ENCODE measurements around the gene XBP1. TPM values are rescaled to one million over a fixed set of nuclear protein-coding genes. Genes with fewer than 3 reads are reported as not detected.
"Not testable (repeated sequence)": the region's sequence is repeated elsewhere in the genome, so short reads cannot be mapped to it uniquely, and the experiment has no call there.

Gene XBP1
- total and polyA plus RNA-seq, 10 of the 15 experiments (the other 5 are each of a cell fraction or from before 2014, with no cell fraction given) = 44.5 to 313 (median 149) TPM

DNA sequence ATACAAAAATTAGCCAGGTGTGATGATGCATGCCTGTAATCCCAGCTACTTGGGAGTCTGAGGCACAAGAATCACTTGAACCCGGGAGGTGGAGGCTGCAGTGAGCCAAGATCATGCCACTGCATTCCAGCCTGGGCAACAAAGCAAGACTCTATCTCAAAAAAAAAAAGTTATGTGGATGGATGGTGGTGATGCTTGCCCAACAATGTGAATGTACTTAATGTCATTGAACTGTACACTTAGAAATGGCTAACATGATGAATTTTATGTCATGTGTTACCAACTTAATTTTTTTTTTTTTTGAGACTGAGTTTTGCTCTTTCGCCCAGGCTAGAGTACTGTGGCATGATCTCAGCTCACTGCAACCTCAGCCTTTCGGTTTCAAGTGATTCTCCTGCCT, 45.9 kb downstream of the XBP1 start:
- H3K4me3 ChIP-seq; in situ Hi-C loops (cut with MboI); SMC1A ChIA-PET (ENCODE audit: uncharacterized antibody, unreplicated experiment); H3K36me3 ChIP-seq (ENCODE audit: control insufficient read depth in 2 of 2, insufficient read depth in 2 of 2, low read length in 1 of 2); RAD21 ChIA-PET (ENCODE audit: unreplicated experiment); BruUV-seq (replicated peaks); H3K9ac ChIP-seq (ENCODE audit: control insufficient read depth, insufficient read depth, low read length); FAIRE-seq; H3K4me1 ChIP-seq (ENCODE audit: control insufficient read depth, insufficient read depth, low read length); H4K20me1 ChIP-seq (ENCODE audit: control insufficient read depth, insufficient read depth); ATAC-seq; intact Hi-C loops (cut with micrococcal nuclease; ENCODE audit: unreplicated experiment); H3K27me3 ChIP-seq (replicated peaks in 1 of 2; ENCODE audit: control insufficient read depth in 2 of 2, insufficient read depth in 2 of 2, low read length in 1 of 2); H3K79me2 ChIP-seq (ENCODE audit: control insufficient read depth, insufficient read depth, low read length); H2AFZ ChIP-seq (ENCODE audit: control insufficient read depth, low read depth, low read length); CTCF ChIA-PET; H3K9me3 ChIP-seq (replicated peaks; ENCODE audit: control insufficient read depth, insufficient read depth, low read length); DNase-seq (ENCODE audit: low read depth, low spot score); H3K4me2 ChIP-seq (ENCODE audit: control insufficient read depth, insufficient read depth); H3K27ac ChIP-seq (ENCODE audit: control insufficient read depth, insufficient read depth): not testable (repeated sequence)
- POLR2A ChIA-PET = interaction anchor here (0.6 kb wide), 1 partner anchor 57 kb away, joined by 3 read pairs; no protein-coding TSS in a partner anchor
- WGBS (ENCODE audit: insufficient coverage, insufficient replicate concordance, low lambda C conversion rate, missing lambda C conversion rate) = 100% methylated on average over 3 of the region's 3 CpGs

DNA sequence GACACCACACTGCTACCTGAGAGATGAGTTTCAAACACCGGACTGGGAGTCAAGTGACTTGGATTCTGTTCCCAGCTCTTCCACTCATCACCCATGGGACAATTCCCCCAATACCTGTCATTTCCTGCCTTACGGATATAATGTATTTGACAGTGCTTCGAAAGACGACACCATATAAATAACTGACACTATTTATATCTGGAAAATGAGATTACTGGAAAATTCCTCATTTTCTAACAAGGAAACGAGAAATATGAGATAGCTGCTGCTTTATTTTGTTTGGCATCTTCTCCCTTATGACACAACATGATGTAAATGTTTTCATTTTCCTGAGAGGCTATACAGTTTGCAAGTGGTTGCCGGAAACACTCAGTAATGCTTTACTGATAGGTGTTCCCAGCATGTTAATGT, 49.9 kb downstream of the XBP1 start:
- H3K4me1 ChIP-seq (ENCODE audit: control insufficient read depth, insufficient read depth, low read length) = peaks cover 13% of the 10 kb centered on the region; the same call in 1 of the 2 replicates
- H3K27ac ChIP-seq (ENCODE audit: control insufficient read depth, insufficient read depth) = no peak overlapping the region
- in situ Hi-C loops (cut with MboI) (no loop called here), intact Hi-C loops (cut with micrococcal nuclease; ENCODE audit: unreplicated experiment) (no loop called here)
- ChIA-PET SMC1A (ENCODE audit: uncharacterized antibody, unreplicated experiment) (interaction anchor here (2.9 kb wide), 1 partner anchor 11 kb away, joined by 22 read pairs; no protein-coding TSS in a partner anchor), POLR2A (interaction anchor here (2.6 kb wide), 1 partner anchor 10 kb away, joined by 9 read pairs; no protein-coding TSS in a partner anchor), RAD21 (ENCODE audit: unreplicated experiment) (interaction anchor here (0.6 to 1.2 kb wide), 3 partner anchors 10 to 290 kb away, joined by 3 to 4 read pairs (median 3); no protein-coding TSS in a partner anchor), CTCF (interaction anchor here (1.0 to 1.4 kb wide), 2 partner anchors 10 to 73 kb away, joined by 3 to 4 read pairs; no protein-coding TSS in a partner anchor)
- no peak for ATAC-seq
- H3K79me2 ChIP-seq (ENCODE audit: control insufficient read depth, insufficient read depth, low read length) = no peaks in the 10 kb centered on the region
- no peak overlapping the region for H3K9ac ChIP-seq (ENCODE audit: control insufficient read depth, insufficient read depth, low read length)
- no peaks in the 10 kb centered on the region; the same call in 2 of the 3 replicates for H3K9me3 ChIP-seq (replicated peaks; ENCODE audit: control insufficient read depth, insufficient read depth, low read length)
- no peak for FAIRE-seq
- peaks cover 0 to 21% of the 10 kb centered on the region in 2 experiments; a peak in 2 of 4 replicates for H3K36me3 ChIP-seq (ENCODE audit: control insufficient read depth in 2 of 2, insufficient read depth in 2 of 2, low read length in 1 of 2)
- no peaks in the 10 kb centered on the region for H3K27me3 ChIP-seq (replicated peaks in 1 of 2; ENCODE audit: control insufficient read depth in 2 of 2, insufficient read depth in 2 of 2, low read length in 1 of 2)
- TF ChIP-seq MTA2 (IDR thresholded peaks at IDR 0.05; ENCODE audit: low read depth) (no peak), BCL11A (IDR thresholded peaks at IDR 0.05; ENCODE audit: low read depth, low read length) (no peak), STAT3 (IDR thresholded peaks at IDR 0.05; ENCODE audit: low read depth, low read length) (no peak), SIX5 (IDR thresholded peaks at IDR 0.05; ENCODE audit: low read depth, low read length, severe bottlenecking) (no peak), TCF12 (IDR thresholded peaks at IDR 0.05; ENCODE audit: low read depth, low read length) (no peak), NRF1 (conservative IDR thresholded peaks at IDR 0.05; ENCODE audit: low read depth, low read length) (no peak), YY1 (IDR thresholded peaks at IDR 0.05; ENCODE audit: low read depth, low read length) (no peak), ZZZ3 (IDR thresholded peaks at IDR 0.05; ENCODE audit: control insufficient read depth, insufficient read length, low read depth) (no peak), MYC (IDR thresholded peaks at IDR 0.05; ENCODE audit: insufficient read depth, insufficient read length, insufficient replicate concordance, low read length, severe bottlenecking) (no peak), ETV6 (conservative IDR thresholded peaks at IDR 0.05 in 1 of 2, IDR thresholded peaks at IDR 0.05 in 1 of 2; ENCODE audit: borderline replicate concordance in 1 of 2, low read depth in 1 of 2) (no peak), ZBED1 (IDR thresholded peaks at IDR 0.05; ENCODE audit: borderline replicate concordance) (no peak), NFIC (IDR thresholded peaks at IDR 0.05; ENCODE audit: low read depth, low read length) (no peak), ZNF384 (IDR thresholded peaks at IDR 0.05; ENCODE audit: borderline replicate concordance, low read depth, low read length) (no peak)
- TF ChIP-seq, protein P1, sequence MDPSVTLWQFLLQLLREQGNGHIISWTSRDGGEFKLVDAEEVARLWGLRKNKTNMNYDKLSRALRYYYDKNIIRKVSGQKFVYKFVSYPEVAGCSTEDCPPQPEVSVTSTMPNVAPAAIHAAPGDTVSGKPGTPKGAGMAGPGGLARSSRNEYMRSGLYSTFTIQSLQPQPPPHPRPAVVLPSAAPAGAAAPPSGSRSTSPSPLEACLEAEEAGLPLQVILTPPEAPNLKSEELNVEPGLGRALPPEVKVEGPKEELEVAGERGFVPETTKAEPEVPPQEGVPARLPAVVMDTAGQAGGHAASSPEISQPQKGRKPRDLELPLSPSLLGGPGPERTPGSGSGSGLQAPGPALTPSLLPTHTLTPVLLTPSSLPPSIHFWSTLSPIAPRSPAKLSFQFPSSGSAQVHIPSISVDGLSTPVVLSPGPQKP (IDR thresholded peaks at IDR 0.05; ENCODE audit: low read depth, low read length) = no peak
- TF ChIP-seq, protein P2, sequence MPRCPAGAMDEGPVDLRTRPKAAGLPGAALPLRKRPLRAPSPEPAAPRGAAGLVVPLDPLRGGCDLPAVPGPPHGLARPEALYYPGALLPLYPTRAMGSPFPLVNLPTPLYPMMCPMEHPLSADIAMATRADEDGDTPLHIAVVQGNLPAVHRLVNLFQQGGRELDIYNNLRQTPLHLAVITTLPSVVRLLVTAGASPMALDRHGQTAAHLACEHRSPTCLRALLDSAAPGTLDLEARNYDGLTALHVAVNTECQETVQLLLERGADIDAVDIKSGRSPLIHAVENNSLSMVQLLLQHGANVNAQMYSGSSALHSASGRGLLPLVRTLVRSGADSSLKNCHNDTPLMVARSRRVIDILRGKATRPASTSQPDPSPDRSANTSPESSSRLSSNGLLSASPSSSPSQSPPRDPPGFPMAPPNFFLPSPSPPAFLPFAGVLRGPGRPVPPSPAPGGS (IDR thresholded peaks at IDR 0.05; ENCODE audit: borderline replicate concordance, insufficient read depth, low read depth, low read length, poor library complexity, severe bottlenecking) = no peak
- no peak for DNase-seq (ENCODE audit: low read depth, low spot score)
- no TSS peak for BruUV-seq (replicated peaks)
- no peak overlapping the region for H3K4me2 ChIP-seq (ENCODE audit: control insufficient read depth, insufficient read depth)
- no peaks in the 10 kb centered on the region for H4K20me1 ChIP-seq (ENCODE audit: control insufficient read depth, insufficient read depth)
- WGBS (ENCODE audit: insufficient coverage, insufficient replicate concordance, low lambda C conversion rate, missing lambda C conversion rate) = 92% methylated on average over 6 of the region's 6 CpGs
- H3K4me3 ChIP-seq = no peak overlapping the region
- no peak overlapping the region for H2AFZ ChIP-seq (ENCODE audit: control insufficient read depth, low read depth, low read length)

All from GM12878 (cell line).